Ovary (tissue), 3 donors: Measurements from ENCODE around the gene MID1.

Experiments
- EP300 ChIP-seq: sonication (generic); formaldehyde crosslinking; IDR thresholded peaks from one replicate; pipeline ENCODE4 v1.6.1; 2017; ENCODE audit warnings: antibody characterized with exemption
- POLR2A ChIP-seq: fragments of 450-650 bp; IDR thresholded peaks from one replicate; pipeline ENCODE4 v1.6.1; 2017; ENCODE audit warnings: antibody characterized with exemption, mild to moderate bottlenecking, moderate library complexity
- TF ChIP-seq, protein P1 (sequence below), 3 donors: fragments of 450-650 bp in 2 of 3; fragments of 200-600 bp in 1 of 3; IDR thresholded peaks; one replicate each; pipeline versions ENCODE4 v1.5.1 to v1.8.0; 2016 to 2022; ENCODE audit warnings: antibody characterized with exemption in 3 of 3, mild to moderate bottlenecking in 1 of 3
- donor health status: DM: no; HTN: no; CAD: no.

DNA sequence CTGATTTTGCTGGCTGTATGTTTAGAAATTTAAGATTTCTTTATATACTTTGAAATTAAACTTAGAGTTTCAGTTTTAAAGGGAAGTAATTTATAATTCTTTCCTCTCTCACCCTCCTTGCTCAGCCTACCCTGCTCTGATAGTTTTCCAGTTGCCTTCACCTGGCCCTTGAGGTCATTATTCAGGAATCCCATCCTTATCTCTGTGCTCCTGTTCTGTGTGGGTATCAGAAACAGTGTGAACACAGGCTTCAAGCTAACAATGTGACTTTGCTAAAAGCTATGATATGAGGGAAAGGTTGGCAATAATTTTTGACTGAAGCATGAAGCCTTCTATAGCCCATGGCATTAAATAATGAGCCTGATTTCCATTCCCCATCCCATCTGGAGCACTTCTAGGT lies 128.1 kb downstream of the MID1 start:
- TF ChIP-seq, protein P1, sequence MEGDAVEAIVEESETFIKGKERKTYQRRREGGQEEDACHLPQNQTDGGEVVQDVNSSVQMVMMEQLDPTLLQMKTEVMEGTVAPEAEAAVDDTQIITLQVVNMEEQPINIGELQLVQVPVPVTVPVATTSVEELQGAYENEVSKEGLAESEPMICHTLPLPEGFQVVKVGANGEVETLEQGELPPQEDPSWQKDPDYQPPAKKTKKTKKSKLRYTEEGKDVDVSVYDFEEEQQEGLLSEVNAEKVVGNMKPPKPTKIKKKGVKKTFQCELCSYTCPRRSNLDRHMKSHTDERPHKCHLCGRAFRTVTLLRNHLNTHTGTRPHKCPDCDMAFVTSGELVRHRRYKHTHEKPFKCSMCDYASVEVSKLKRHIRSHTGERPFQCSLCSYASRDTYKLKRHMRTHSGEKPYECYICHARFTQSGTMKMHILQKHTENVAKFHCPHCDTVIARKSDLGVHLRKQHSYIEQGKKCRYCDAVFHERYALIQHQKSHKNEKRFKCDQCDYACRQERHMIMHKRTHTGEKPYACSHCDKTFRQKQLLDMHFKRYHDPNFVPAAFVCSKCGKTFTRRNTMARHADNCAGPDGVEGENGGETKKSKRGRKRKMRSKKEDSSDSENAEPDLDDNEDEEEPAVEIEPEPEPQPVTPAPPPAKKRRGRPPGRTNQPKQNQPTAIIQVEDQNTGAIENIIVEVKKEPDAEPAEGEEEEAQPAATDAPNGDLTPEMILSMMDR (IDR thresholded peaks at IDR 0.05), result no peak
- TF ChIP-seq POLR2A (no peak), EP300 (no peak)
